Embryonic facial prominence (tissue), 1 donor: Measurements from ENCODE around the gene CTSC.
"Not testable (repeated sequence)": the region's sequence is repeated elsewhere in the genome, so short reads cannot be mapped to it uniquely, and the experiment has no call there.

ENCODE experiments used
- DNase-seq: peaks from one replicate; pipeline ENCODE4 v3.0.0-alpha.2; 2016; ENCODE audit errors: extremely low spot score

Gene CTSC

GRCh38 chr11:88282747-88283515, 54.6 kb downstream of the CTSC start:
- no peak for DNase-seq

GRCh38 chr11:88281317-88281712, 56.2 kb downstream of the CTSC start:
- no peak for DNase-seq

- DNase-seq: no peak
These were observed 56.7 kb downstream of the CTSC start for GRCh38 chr11:88280673-88281316.

GRCh38 chr11:88277349-88277915, 60.1 kb downstream of the CTSC start:
- no peak for DNase-seq

- no peak for DNase-seq
These were observed 61.9 kb downstream of the CTSC start for GRCh38 chr11:88275636-88276035.

GRCh38 chr11:88266919-88267318, 70.6 kb downstream of the CTSC start:
- no peak for DNase-seq

GRCh38 chr11:88266157-88266556, 71.4 kb downstream of the CTSC start:
- DNase-seq: no peak

- DNase-seq: no peak
These were observed 78.1 kb downstream of the CTSC start for GRCh38 chr11:88259431-88259830.

GRCh38 chr11:88252208-88252607, 85.3 kb downstream of the CTSC start:
- DNase-seq: no peak

GRCh38 chr11:88250566-88251242, 86.8 kb downstream of the CTSC start:
- no peak for DNase-seq

- DNase-seq: no peak
These were observed 87.8 kb downstream of the CTSC start for GRCh38 chr11:88249706-88250105.

GRCh38 chr11:88246696-88247095, 90.8 kb downstream of the CTSC start:
- no peak for DNase-seq

- not testable (repeated sequence) for DNase-seq
These were observed 92.0 kb downstream of the CTSC start for GRCh38 chr11:88245576-88245975.
